Neuronal stem cell (in vitro differentiated cells): ENCODE data around the gene THBS3.
"Not testable (repeated sequence)": the region's sequence is repeated elsewhere in the genome, so short reads cannot be mapped to it uniquely, and the experiment has no call there.

Experiments used
- DNase-seq: peaks from one replicate; pipeline ENCODE4 v3.0.0-alpha.2; 2013; ENCODE audit warnings: low spot score
- H2AFZ ChIP-seq: one replicate; pipeline ENCODE4 v1.6.1; 2013; ENCODE audit warnings: mild to moderate bottlenecking, low read length, inconsistent platforms
- H2AK5ac ChIP-seq: 2 replicates; pipeline ENCODE4 v1.6.1; 2013; ENCODE audit warnings: low read depth, mild to moderate bottlenecking, inconsistent platforms, low read length, moderate library complexity, mixed read lengths
- H2BK120ac ChIP-seq: 2 replicates; pipeline ENCODE4 v1.6.1; 2013; ENCODE audit warnings: low read depth, mild to moderate bottlenecking, inconsistent platforms, low read length, moderate library complexity, mixed read lengths
- H2BK12ac ChIP-seq: one replicate; pipeline ENCODE4 v1.6.1; 2013; ENCODE audit warnings: low read length, inconsistent platforms
- H2BK15ac ChIP-seq: 2 replicates; pipeline ENCODE4 v1.6.1; 2013; ENCODE audit warnings: mild to moderate bottlenecking, low read length, inconsistent platforms, mixed read lengths
- H2BK5ac ChIP-seq: one replicate; pipeline ENCODE4 v1.6.1; 2013; ENCODE audit warnings: inconsistent platforms, mild to moderate bottlenecking, low read length, moderate library complexity
- H3K14ac ChIP-seq: one replicate; pipeline ENCODE4 v1.6.1; 2013; ENCODE audit warnings: low read length, inconsistent platforms
- H3K18ac ChIP-seq: 2 replicates; pipeline ENCODE4 v1.6.1; 2013; ENCODE audit warnings: low read length, inconsistent platforms
- H3K23ac ChIP-seq: 2 replicates; pipeline ENCODE4 v1.6.1; 2013; ENCODE audit warnings: low read depth, mild to moderate bottlenecking, mixed read lengths, low read length, inconsistent platforms; ENCODE audit not compliant: poor library complexity
- H3K27ac ChIP-seq: replicated peaks from 3 replicates; pipeline ENCODE4 v1.5.1; 2013; ENCODE audit warnings: low read length, inconsistent platforms
- H3K27me3 ChIP-seq, 3 experiments: 2 replicates each; pipeline ENCODE4 v1.6.1; 2013; ENCODE audit warnings: low read length in 3 of 3, mild to moderate bottlenecking in 2 of 3, inconsistent platforms in 1 of 3, low read depth in 1 of 3, mixed read lengths in 1 of 3, moderate library complexity in 1 of 3; ENCODE audit not compliant: control insufficient read depth in 3 of 3, insufficient read depth in 3 of 3
- H3K36me3 ChIP-seq, 2 donors: replicated peaks in 1 of 2; 2 replicates each; pipeline ENCODE4 v1.6.1; 2013; ENCODE audit warnings: low read length in 2 of 2; ENCODE audit not compliant: control insufficient read depth in 2 of 2, insufficient read depth in 2 of 2
- H3K4ac ChIP-seq: 2 replicates; pipeline ENCODE4 v1.6.1; 2013; ENCODE audit warnings: inconsistent platforms, mild to moderate bottlenecking, low read length, moderate library complexity
- H3K4me1 ChIP-seq, 2 donors: 1 replicate in 1 of 2; 2 replicates in 1 of 2; pipeline ENCODE4 v1.6.1; 2013; ENCODE audit warnings: low read length in 2 of 2, low read depth in 1 of 2; ENCODE audit not compliant: control insufficient read depth in 2 of 2, insufficient read depth in 1 of 2
- H3K4me2 ChIP-seq: one replicate; pipeline ENCODE4 v1.6.1; 2013; ENCODE audit warnings: mild to moderate bottlenecking, low read length, inconsistent platforms; ENCODE audit not compliant: insufficient read depth, poor library complexity, severe bottlenecking
- H3K4me3 ChIP-seq, 2 donors: 2 replicates each; pipeline ENCODE4 v1.5.1; 2013; ENCODE audit warnings: low read length in 2 of 2, mild to moderate bottlenecking in 2 of 2, inconsistent platforms in 1 of 2, moderate library complexity in 1 of 2
- H3K79me1 ChIP-seq: one replicate; pipeline ENCODE4 v1.6.1; 2013; ENCODE audit warnings: low read depth, mild to moderate bottlenecking, inconsistent platforms, low read length, moderate library complexity
- H3K9ac ChIP-seq: one replicate; pipeline ENCODE4 v1.6.1; 2013; ENCODE audit warnings: mild to moderate bottlenecking, low read depth, low read length, inconsistent platforms; ENCODE audit not compliant: poor library complexity
- H3K9me3 ChIP-seq, 2 donors: replicated peaks in 1 of 2; 2 replicates each; pipeline versions ENCODE3 to v1.6.1; 2013; ENCODE audit warnings: low read length in 2 of 2, mild to moderate bottlenecking in 2 of 2, inconsistent platforms in 1 of 2, low read depth in 1 of 2, mixed read lengths in 1 of 2, moderate library complexity in 1 of 2; ENCODE audit not compliant: control insufficient read depth in 2 of 2, insufficient read depth in 1 of 2
- H4K8ac ChIP-seq: one replicate; pipeline ENCODE4 v1.6.1; 2013; ENCODE audit warnings: low read depth, mild to moderate bottlenecking, inconsistent platforms, low read length, moderate library complexity
- H4K91ac ChIP-seq: one replicate; pipeline ENCODE4 v1.6.1; 2013; ENCODE audit warnings: low read length, low read depth, mild to moderate bottlenecking, inconsistent platforms; ENCODE audit not compliant: poor library complexity
- WGBS, 2 donors: extraction: QIAGEN DNeasy Blood & Tissue Kit; methylation state at CpG; one replicate each; pipeline ENCODE4 v1.1.7; 2013; ENCODE audit warnings: missing lambda C conversion rate in 2 of 2, mixed read lengths in 1 of 2; ENCODE audit not compliant: insufficient read length in 2 of 2, insufficient replicate concordance in 1 of 2; ENCODE audit errors: extremely low coverage in 2 of 2; 5-methylcytosine and 5-hydroxymethylcytosine counted together

Gene THBS3

DNA sequence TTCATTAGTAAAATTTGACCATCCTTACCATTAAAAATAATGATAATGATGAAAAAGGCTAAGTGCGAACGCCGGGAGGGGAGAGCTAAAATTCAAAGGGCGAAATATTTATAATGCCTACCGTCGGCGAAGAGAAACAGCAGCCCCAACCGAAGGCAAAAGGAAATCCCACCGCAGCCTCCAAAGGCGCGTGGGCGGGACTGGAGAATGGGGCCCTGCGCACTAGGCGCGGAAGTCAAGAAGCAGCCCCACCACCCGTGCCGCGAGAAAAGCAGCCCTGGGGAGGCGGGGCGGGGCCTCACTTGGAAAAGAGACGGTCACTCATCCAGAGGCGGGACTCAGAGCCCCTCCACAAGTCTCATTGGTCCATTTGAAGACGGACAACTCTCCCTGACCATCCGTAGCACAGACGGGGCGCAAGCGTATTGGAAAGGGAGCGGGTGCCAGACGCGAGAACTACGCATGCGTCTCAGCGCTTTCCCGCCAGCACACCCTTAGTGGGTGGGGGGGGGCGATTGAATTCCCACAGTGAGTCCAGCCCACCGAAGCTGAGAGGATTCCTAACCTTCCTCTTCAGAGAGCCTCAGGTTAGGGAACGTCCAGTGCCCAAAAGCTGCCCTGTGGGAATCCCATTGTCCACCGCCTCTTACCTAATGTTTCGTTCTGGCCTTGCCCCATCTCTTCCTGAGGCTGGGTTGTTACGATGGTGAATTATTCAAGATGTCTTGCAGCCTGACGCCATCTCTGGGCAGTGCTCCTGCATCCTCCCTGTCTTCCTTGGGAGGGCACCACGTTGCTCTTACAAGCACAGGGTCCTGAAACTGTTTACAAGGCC lies 19.8 kb upstream of the THBS3 start:
- peak overlapping the region; percentile 21 for H4K8ac ChIP-seq
- no peak overlapping the region for H2BK120ac ChIP-seq
- no peak overlapping the region for H2BK15ac ChIP-seq
- H3K4ac ChIP-seq, result no peak overlapping the region
- peaks cover 3% of the 10 kb centered on the region for H3K79me1 ChIP-seq
- peak overlapping the region; percentile 85 for H3K27ac ChIP-seq
- peaks cover 3 to 29% of the 10 kb centered on the region in 2 donors for H3K36me3 ChIP-seq
- H3K9me3 ChIP-seq, result no peaks in the 10 kb centered on the region
- no peaks in the 10 kb centered on the region for H3K27me3 ChIP-seq
- H3K23ac ChIP-seq, result no peak overlapping the region
- peak; percentile 99 for DNase-seq
- no peak overlapping the region for H2AK5ac ChIP-seq
- WGBS, 2 donors, result no CpG with 5 or more reads among the region's 42 CpGs
- H3K4me1 ChIP-seq, result peaks cover 12% of the 10 kb centered on the region in 2 donors
- H2BK5ac ChIP-seq, result no peak overlapping the region
- H4K91ac ChIP-seq, result no peak overlapping the region
- H2BK12ac ChIP-seq, result no peak overlapping the region
- peak overlapping the region; percentile 60 to 82 for H3K4me3 ChIP-seq
- no peak overlapping the region for H3K14ac ChIP-seq
- peak overlapping the region; percentile 63 for H3K4me2 ChIP-seq
- peak overlapping the region; percentile 63 for H3K9ac ChIP-seq
- peak overlapping the region; percentile 79 for H2AFZ ChIP-seq
- peak overlapping the region; percentile 39 for H3K18ac ChIP-seq

DNA sequence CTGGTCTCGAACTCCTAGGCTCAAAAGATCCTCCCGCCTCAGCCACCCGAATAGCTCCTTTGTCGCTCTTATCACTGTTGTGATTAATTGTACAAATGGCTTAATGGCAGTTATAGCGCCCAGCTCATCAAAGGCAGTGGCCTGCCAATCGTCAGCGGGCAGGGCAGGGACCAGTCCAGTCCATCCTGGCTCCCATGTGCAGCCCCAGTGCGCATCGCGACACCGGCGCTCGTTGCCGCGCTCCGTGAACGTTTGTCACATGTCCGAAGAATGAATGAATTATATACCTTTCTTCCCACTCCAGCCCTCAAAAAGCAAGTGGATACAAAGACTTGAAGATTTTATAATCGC lies 19.2 kb upstream of the THBS3 start:
- Histone ChIP-seq H3K27me3 (no peaks in the 10 kb centered on the region), H2BK120ac (no peak overlapping the region), H2BK15ac (no peak overlapping the region), H3K23ac (no peak overlapping the region), H4K8ac (no peak overlapping the region), H3K4me1 (peaks cover 12% of the 10 kb centered on the region in 2 donors), H3K18ac (no peak overlapping the region), H4K91ac (no peak overlapping the region), H3K4ac (no peak overlapping the region), H2AFZ (peak overlapping the region; percentile 59), H3K14ac (no peak overlapping the region), H3K27ac (peak overlapping the region; percentile 80), H3K79me1 (peaks cover 3% of the 10 kb centered on the region), H3K9ac (peak overlapping the region; percentile 76), H2BK12ac (no peak overlapping the region), H3K36me3 (peaks cover 3 to 32% of the 10 kb centered on the region in 2 donors), H3K4me2 (peak overlapping the region; percentile 48), H3K4me3 (peak overlapping the region; percentile 60 to 82), H3K9me3 (no peaks in the 10 kb centered on the region), H2AK5ac (no peak overlapping the region), H2BK5ac (no peak overlapping the region)
- peak; percentile 66 for DNase-seq
- WGBS, 2 donors, result no CpG with 5 or more reads among the region's 19 CpGs

DNA sequence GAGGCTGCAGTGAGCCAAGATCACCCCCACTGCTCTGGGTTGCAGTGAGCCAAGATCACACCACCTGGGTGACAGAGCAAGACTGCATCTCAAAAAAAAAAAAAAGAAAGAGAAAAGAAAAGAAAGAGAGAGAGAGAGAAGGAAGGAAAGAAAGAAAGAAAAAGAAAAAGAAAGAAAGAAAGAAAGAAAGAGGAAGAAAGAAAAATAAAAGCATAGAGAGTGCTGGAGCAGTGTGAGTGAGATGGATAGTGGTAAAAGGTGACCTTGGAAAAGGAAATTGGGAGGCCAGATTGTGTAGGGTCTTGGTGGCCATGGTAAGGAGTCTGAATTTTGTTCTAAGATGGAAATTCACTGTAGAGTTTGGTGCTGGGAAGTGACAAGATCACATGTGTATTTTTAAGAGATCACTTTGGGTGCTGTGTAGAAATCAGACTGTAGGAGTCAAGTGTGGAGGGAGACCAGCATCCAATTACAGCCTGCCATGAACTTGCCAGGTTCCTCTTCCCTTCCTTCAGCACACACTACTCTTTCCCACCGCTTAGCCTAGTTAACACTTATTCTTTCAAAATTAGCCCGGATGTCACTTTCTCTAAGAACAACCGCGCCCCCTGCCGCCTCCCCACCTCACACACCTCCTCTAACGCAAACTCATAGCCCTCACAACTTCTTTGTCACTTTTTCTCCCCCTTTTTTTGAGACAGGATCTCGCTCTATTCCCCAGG lies 18.7 kb upstream of the THBS3 start:
- no peak overlapping the region for H3K9ac ChIP-seq
- no peak overlapping the region for H3K23ac ChIP-seq
- no peak overlapping the region for H4K8ac ChIP-seq
- H3K14ac ChIP-seq, result no peak overlapping the region
- no peak overlapping the region for H2BK120ac ChIP-seq
- no peak overlapping the region for H4K91ac ChIP-seq
- peak overlapping the region; percentile 60 to 82 for H3K4me3 ChIP-seq
- no peak overlapping the region for H2BK15ac ChIP-seq
- no peak overlapping the region for H2BK12ac ChIP-seq
- peaks cover 3% of the 10 kb centered on the region for H3K79me1 ChIP-seq
- H3K4me2 ChIP-seq, result peak overlapping the region; percentile 48
- H2AFZ ChIP-seq, result peak overlapping the region; percentile 59
- H3K9me3 ChIP-seq, result no peaks in the 10 kb centered on the region
- H3K4ac ChIP-seq, result no peak overlapping the region
- no peak overlapping the region for H3K18ac ChIP-seq
- H2BK5ac ChIP-seq, result no peak overlapping the region
- H3K27ac ChIP-seq, result peak overlapping the region; percentile 80
- no CpG with 5 or more reads among the region's 7 CpGs for WGBS, 2 donors
- H3K36me3 ChIP-seq, result peaks cover 3 to 35% of the 10 kb centered on the region in 2 donors
- no peak overlapping the region for H2AK5ac ChIP-seq
- peaks cover 12% of the 10 kb centered on the region in 2 donors for H3K4me1 ChIP-seq
- no peaks in the 10 kb centered on the region for H3K27me3 ChIP-seq
- peak; percentile 62 for DNase-seq

DNA sequence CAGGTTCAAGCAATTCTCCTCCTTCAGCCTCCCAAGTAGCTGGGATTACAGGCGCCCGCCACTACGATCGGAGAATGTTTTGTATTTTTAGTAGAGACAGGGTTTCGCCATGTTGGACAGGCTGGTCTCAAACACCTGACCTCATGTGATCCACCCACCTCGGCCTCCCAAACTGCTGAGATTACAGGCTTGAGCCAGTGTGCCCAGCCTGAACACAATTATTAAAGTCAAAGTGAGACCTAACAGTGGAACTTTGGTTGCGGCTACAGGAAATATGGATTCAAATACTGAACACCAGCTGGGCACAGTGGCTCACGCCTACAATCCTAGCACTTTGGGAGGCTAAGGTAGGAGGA lies 17.7 kb upstream of the THBS3 start:
- H2BK15ac ChIP-seq, H3K27ac ChIP-seq, H4K8ac ChIP-seq, H4K91ac ChIP-seq, H3K79me1 ChIP-seq, H2AK5ac ChIP-seq, H2BK120ac ChIP-seq, H3K4ac ChIP-seq, H2BK12ac ChIP-seq, H3K9ac ChIP-seq, H2BK5ac ChIP-seq, H3K4me2 ChIP-seq, DNase-seq, H3K9me3 ChIP-seq, H3K27me3 ChIP-seq, H3K18ac ChIP-seq, H2AFZ ChIP-seq: not testable (repeated sequence)
- peak overlapping the region; percentile 6 for H3K14ac ChIP-seq
- peak overlapping the region; percentile 18 for H3K23ac ChIP-seq
- H3K4me1 ChIP-seq, result peaks cover 12% of the 10 kb centered on the region in 2 donors
- WGBS, 2 donors, result no CpG with 5 or more reads among the region's 8 CpGs
- peak overlapping the region in 1 of 2 donors; percentile 60 for H3K4me3 ChIP-seq
- H3K36me3 ChIP-seq, result peaks cover 3 to 39% of the 10 kb centered on the region in 2 donors
